Renal cortical epithelial cell (primary cell): ENCODE results near the gene MSRB2. TPM values are rescaled to one million over a fixed set of nuclear protein-coding genes. Genes with fewer than 3 reads are reported as not detected.

Experiments used
- DNase-seq: peaks from one replicate; pipeline ENCODE4 v3.0.0-alpha.2; 2011; ENCODE audit warnings: low read depth
- total RNA-seq: library from RNA; depleted of rRNA; stranded (reverse); fragments of >200 nt; gene quantifications from 2 replicates; pipeline ENCODE4 v1.2.3, GENCODE V29; 2014

Gene MSRB2
- total RNA-seq, 1 donor from 2014 or later, result 10.0 TPM

DNA sequence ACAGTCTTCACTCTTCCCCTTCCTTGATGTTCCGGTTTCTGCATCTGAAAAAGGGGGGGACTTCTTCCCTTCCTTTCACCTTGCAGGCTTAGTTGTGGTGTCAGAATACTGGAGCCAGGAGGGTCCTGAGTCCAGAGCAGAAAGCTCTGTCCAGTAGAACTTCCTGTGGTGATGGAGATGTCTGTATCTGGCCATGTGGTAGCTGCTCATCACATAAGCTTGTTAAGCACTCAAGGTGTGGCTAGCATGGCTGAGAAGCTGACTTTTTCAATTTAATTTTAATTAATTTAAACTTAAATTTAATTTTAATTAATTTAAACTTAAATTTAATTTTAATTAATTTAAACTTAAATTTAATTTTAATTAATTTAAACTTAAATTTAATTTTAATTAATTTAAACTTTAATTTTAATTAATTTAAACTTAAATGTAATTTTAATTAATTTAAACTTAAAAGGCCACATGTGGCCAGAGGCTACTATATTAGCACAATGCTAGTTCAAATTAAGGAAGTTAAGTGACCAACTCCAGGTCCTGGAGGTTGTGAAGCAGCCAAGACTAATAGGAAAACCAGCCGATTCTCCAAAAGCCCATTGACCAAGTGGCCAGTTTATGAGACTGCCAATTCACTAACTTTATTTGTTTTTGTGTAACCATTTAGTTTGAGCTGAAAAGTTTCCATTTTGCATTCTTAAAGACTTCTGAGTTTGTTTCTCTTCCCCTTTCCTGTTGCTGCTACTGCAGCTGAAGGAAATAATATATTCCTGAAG is 16.3 kb downstream of the MSRB2 start:
- DNase-seq, result no peak

DNA sequence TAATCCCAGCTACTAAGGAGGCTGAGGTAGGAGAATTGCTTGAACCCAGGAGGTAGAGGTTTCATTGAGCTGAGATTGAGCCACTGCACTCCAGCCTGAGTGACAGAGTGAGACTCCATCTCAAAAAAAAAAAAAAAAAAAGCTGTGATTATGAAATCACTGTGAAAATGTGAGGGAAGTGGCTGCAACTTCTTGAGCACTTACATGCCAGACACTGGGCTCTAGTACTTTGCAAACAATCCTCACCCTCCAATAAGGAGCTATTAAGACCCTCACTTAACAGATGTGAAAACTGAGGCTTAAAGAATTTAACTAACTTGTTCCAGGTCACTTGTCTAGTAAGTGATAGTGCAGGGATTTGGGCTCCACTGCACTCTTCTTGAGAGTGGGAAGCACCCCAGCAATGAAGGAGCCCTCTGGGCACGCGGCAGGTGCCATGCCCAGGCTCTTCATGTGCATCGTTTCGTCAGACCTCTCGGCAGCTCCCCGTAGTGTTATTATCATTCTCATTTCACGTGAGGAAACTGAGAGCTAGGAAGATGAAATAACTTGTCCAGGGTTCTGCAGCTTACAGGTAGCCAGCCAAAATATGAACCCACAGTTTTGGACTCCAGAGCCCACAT is 19.0 kb downstream of the MSRB2 start:
- DNase-seq, result no peak

DNA sequence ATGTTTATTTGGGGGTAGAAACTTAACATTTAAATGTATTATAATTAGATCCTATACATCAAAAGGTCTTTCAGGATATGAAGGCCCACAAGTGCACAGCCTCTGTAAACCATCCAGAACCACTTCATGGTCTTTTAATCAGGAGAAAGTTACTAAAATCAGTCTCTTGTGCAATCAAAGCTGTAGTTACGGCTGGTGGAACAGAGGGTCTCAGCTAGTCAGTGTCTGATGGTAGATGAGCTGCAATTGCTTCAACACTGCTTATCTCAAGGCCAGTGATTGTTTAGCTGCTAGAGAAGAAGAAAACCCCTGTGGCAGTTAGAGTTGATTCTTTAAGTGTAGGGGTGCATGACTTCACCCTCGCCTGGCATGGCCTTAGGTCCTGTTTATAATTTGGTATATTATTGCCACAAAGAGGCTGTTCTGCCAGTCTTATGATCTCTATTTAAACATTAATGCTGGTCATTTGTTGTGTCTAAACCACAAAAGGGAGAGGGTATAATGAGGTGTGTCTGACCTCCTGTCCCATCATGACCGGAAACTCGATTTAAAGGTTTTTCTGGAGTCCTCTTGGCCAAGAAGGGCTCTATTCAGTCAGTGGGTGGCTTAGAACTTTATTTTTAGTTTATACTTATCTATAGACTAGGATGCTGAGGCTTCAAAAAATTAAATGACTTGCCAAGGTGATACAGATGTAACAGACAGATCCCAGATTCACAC is 21.3 kb downstream of the MSRB2 start:
- DNase-seq, result no peak

DNA sequence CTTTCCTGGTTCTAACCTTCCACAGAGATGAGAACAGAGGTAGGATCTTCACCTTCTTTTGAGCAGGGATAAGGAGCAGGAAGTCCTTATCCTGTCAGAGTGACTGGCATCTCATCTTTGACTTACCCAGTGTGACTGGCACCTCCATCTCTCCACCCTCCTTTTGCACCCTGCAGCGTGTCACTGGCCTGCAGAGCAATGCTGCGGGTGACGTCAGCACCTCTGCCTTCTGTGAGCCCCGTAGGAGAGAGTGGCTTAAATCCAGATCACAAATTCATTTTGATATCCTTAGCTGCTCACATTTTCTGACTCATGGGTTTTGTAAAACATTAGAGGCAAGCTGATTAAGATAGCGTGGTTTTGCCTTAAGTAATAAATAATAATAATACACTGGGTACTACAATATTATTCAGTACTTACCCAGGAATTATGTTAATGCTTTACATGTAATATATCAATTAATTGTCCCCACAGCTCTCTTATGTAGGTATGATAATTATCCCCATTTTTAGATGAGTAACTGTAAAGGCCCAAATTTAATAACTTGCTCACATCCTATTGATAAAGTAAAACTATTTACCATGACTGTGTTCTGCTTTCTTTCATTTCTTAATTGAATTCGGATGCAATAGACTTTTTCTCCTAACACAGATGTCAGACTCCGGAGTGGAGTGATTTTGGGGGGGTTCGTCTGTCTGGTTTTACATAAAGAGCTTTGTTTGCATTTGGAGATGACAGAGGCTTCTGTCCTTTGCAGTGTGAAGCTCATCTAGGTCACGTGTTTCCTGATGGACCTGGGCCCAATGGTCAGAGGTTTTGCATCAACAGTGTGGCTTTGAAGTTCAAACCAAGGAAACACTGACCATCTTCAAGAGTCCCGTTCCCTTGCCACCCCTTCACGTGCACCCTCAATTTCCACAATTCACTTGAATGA is 24.9 kb downstream of the MSRB2 start:
- no peak for DNase-seq

DNA sequence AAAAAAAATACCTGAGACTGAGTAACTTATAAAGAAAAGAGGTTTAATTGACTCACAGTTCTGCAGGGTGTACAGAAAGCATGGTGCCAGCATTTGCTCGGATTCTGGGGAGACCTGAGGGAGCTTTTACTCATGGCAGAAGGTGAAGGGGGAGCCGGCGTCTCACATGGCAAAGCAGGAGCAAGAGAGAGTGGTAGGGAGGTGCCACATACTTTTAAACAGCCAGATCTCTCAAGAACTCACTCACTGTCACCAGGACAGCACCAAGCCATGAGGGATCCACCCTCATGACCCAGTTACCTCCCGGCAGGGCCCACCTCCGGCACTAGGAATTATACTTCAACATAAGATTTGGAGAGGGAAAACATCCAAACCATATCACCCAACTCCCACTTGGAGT is 25.8 kb downstream of the MSRB2 start:
- DNase-seq, result no peak

DNA sequence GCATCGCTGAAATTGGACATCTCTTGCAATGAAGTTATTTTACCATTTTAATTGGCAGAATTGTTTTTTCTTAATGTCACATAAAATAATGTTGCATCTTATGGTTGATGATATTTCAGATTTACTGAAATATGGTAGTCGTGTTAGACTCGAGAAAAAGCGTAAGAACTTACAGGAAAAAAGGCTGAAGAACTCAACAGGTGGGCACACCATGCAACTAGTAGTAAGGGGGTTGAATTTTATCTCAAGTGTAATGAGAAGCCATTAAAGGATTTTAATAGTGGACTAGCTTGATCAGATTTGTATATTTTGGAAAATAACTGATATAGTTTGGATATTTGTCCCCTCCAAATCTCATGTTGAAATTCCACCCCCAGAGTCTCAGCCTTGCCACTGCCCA is 41.1 kb downstream of the MSRB2 start:
- no peak for DNase-seq

DNA sequence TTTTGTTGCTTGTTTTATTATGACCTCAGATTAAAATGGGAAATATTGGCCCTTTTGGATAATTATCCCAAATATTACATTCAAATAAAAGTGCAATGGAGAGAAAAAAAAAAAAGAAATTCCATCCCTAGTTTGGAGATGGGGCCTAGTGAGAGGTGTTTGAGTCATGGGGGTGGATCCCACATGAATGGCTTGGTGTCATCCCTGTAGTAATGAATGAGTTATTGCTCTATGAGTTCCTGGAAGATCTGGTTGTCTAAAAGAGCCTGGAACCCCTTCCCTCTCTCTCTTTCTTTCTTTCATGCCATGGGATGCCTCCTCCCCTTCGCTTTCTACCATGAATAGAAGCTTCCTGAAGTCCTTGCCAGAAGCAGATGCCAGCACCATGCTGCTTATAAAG is 44.3 kb downstream of the MSRB2 start:
- DNase-seq, result no peak

DNA sequence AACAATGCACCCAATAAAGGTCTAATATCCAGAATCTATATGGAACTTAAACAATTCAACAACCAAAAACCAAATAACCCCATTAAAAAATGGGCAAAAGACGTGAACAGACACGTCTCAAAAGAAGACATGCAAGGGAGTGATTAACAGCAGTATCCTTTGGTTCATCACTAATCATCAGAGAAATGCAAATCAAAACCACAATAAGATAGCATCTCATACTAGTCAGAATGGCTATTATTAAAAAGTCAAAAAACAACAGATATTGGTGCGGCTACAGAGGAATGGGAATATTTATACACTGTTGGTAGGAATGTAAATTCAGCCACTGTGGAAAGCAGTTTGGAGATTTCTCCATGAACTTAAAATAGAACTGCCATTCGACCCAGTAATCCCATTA is 46.6 kb downstream of the MSRB2 start:
- DNase-seq, result no peak

DNA sequence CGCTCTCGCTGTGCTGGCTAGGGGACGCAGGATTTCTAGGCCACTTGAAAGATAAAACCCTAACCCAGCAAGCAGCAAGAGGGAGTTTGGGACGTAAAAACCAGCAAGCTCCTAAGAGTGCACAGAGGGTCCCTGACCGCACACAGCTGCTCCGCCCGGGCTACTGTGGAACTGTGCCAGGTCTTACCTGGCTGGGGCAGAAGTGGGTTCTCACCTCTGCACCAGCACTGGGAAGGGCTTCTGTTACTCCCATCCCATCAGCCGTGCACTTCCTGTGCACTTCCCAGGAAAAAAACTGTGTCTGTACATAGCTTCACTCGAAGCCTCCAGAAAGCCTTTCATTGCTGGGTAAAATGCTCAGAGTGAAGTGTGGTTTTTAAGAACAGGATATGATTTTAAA is 50.9 kb downstream of the MSRB2 start:
- DNase-seq, result no peak

DNA sequence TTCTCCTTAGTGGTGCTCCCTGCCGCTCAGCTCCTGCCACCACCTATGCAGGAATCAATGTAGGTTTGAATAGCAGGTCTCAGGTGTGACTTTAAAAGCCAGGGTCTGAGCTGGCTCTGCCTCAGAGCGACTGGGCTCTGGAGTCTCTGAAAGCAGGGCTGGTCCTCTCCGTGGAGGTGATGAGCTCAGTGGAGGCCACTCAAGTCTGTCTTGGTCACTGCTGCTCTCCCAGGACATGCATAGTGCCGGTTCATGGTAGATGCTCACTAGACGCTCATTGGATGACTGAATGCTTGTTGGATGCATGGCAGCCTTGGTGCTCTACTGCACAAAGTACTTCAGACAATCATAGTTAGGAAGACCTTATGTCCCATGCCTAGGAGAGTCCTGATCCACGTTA is 51.7 kb downstream of the MSRB2 start:
- DNase-seq, result no peak

DNA sequence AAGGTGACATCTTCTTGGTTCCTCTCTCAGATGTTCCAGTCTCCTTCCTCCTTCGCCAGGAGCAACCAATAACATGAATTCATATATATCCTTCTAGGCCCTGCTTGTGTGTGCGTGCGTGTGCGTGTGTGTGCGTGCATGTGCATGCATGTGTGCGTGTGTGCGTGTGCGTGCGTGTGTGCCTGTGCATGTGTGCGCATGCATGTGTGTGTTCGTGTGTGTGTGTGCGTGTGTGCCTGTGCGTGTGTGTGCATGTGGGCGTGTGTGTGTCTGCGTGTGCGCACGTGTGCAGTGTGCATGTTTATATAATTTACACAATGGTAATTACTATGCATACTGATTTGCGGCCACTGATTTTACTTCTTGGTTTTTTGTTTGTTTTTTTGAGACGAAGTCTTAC is 52.8 kb downstream of the MSRB2 start:
- no peak for DNase-seq

DNA sequence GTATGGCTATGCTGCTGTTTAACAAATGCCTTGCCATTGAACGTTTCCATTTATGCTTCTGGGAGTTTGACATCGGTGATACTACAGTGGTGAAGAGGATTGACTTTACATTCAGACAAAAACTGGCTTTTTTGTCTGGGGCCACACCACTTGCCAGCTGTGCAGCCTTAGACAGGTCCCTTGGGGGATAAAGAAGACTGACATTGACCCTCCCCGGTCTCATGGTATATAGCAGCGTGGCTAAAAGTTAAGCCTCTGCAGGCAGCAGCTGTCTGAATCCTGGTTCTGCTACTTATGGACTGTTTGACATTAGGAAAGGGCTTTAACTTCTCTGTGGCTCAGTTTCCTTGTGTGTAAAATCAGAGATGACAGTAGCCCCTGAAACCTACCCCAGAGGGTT is 54.7 kb downstream of the MSRB2 start:
- no peak for DNase-seq

DNA sequence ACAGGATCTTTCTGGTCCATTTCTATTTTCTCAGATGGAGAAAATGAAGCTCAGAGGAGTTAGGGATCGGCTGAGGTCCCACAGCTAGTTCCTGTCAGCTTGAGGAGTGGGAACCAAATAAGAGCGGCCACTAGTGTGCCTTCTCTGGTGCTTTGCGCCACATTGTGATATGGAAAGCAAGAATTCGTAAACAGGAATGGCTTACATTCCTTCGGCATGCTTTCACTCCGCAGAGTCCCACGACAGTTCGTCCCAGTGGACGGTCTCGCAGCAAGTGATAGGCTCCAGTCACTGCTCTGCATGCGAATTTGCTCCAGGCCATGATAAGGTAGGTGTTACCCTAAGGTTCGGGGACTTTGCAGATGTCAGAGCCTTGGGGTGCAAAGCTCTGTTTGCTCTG is 55.2 kb downstream of the MSRB2 start:
- no peak for DNase-seq

DNA sequence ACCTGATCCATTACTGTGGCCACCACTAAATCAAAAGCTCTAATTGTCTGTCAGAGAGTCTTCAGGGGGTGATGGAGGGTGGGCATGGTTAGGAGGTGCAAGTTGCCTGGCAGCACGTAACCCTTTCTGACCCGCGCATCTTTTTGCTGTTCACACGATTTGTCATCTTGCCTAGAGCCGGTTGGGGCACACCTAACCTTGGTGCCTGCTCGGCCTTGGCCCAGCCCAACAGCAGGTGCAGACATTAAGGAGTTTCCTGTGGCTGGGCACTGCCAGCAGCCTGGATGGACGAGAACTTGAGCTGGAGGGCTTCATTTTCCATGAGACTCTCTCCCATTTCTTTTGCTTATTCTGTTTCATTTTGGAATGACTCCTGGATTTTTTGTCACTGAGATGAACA is 55.7 kb downstream of the MSRB2 start:
- no peak for DNase-seq

DNA sequence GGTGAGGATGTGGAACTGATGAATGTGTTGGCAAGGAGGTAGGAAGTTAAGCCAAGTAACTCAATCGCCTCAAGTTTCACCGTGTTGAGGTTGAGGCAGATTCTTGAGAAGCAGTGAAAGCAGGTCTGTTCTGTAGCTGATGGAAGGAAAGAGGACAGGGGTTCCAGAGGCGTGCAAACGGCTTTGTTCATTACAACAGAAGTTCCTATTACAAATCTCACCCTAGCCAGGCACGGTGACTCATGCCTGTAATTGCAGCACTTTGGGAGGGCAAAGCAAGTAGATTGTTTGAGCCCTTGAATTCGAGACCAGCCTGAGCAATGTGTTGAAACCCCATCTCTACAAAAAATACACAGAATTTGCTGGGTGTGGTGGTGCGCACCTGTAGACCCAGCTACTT is 59.8 kb downstream of the MSRB2 start:
- peak; percentile 6 for DNase-seq

DNA sequence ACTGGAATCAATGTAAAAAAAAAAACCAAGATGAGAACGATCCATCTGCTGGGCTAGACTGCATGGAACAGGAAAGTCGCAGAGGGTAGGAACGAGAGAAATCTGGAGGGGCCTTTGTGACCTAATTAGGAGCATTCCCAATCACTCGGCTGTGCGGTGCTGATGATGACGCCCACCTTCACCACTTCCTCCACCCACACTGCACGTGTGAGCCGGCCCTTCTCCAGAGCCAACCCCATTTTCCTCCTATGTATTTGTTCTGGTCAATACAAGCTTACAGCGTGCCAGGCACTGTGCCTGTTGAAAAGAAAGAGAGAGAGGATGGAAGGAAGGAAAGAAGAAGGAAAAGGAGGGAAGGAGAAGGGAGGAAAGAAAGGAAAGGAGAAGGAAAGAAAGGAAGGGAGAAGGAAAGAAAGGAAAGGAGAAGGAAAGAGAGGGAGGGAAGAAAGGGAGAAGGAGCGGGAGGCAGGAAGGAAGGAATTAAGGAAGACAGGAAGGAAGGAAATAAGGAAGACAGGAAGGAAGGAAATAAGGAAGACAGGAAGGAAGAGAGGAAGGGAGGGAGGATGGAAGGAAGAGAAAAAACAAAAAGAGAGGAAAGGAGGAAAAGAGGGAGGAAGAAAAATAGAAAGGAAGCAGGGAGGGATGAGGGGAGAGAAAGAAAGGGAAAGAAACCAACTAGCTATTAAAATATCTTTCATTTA is 61.2 kb downstream of the MSRB2 start:
- DNase-seq, result no peak

DNA sequence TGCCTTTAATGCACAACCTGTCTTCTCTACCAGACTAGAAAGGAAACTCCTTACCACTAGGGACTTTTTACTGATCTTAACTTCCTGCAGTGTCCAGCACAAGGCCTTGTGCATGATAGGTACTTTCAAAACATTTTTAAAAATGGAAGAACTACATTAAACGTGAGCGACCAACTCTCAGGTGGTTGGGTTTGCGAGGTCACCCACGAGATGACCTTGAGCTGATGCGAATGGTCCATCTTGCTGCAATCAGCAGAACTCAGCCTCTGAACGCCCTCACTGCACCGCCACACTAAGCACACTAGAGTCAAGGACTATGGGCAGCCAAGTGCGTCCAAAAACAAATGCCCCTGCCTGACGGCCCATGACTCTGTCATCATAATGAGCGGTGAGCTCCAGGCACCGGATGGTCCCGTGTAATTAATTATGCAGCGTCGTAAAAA is 61.9 kb downstream of the MSRB2 start:
- peak; percentile 41 for DNase-seq

DNA sequence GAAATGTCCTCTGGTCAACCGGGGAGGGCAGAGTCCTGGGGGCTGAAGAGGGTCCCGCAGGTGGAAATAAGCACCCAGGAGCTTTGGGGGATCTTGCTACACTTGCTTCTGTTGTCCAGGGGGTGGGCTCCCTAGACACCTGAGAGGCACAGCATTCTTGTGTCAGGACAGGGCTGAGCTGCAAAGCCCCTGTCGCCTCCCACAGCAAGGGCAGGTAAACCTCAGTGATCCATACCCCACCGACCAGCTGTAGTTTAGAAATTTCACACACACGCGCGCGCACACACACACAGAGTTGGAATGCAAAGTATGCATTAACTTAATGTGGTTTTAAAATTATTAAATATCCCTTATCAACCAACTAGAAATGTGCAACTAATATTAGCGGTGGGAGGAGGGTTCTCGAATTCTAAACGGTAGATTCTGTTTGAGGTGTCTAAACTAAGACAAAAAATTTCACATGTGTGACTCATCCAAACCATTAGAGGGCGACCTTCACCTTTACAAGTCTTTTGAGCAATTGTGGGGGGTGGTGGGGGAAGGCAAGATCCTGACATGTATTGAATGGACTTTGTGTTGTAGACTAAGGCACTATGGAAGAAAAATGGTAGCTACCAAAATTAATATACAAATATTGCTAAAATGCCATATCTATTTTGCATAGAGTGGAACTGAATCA is 62.5 kb downstream of the MSRB2 start:
- DNase-seq, result peak; percentile 75

DNA sequence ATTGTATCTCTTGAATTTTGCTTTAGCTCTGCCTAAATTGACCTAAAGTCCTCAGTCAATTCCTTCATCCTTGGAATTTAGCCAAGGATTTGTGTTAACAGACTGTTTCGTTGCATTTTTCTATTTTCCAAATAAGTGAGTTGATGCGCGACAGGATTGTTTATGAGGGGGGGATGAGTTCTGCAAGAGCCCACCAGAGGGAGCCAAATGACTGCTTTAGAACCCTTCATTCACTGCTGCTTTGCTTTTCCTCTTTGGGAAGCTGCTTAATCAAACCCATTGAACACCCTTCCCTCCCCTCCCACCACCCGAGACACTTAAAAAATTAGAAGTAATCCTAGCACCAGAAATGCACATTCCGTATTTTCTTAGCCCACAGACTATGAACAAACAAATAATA is 63.0 kb downstream of the MSRB2 start:
- peak; percentile 48 for DNase-seq

DNA sequence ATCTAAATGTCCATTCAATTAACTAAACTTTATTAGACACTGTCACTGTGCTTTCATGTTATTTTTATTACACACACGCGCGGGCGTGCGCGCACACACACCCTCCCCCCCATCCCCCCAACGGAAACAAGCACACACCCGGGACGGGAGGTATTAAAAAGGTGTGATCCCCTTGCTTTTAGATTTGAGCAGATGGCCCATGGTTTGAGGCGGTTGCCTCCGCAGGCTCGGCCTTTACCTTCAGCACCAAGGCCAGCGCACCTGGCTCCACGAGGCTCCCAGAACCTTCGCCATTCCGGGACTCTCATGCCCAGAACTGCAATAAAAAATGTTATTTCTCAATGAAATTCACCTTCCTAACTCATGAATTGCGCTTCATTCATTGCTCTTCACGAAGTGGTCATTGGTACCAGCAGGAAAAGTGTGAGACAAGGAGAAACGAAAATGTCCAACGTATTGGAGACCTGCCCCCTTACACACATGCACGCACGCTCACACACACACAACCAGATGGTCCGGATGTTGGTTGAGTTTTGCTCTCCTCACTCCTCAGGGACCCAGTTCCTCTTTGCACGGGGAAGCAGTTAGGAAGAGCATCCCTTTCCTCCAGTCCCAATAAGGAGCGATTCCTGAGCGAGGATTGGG is 76.0 kb downstream of the MSRB2 start:
- DNase-seq, result peak; percentile 19
